ENCODE results near the gene SLX4IP.

DNA sequence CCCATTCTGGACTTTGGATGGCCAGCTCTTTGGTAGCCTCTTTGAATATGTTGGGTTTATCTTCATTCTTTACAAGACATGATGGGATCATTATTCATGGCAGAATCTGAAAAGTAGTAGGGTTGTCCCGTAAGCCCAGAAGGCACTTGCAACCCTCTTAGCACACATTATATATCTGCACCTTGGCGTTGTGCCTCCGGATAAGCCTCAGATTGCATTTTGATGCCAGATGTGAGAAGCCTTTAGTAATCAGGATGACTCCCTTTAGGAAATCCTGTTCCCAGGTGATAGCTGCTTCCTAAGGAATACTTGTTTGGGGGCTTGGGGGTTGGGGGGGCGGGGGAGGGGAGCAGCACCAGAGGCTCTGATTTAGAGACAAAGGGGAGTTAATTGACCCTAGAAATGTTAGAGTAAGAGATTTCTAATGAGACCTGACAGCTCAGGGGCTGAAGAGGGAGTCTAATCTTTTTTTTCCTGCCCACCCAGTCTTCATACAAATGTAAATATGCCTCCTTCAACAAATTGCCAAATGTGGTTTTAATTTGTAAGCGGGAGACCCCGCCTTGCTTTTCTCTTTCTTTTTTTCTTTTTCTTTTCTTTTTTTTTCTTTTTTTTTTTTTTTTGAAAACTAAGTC is 183.6 kb downstream of the SLX4IP start:
- TF ChIP-seq, protein P1, sequence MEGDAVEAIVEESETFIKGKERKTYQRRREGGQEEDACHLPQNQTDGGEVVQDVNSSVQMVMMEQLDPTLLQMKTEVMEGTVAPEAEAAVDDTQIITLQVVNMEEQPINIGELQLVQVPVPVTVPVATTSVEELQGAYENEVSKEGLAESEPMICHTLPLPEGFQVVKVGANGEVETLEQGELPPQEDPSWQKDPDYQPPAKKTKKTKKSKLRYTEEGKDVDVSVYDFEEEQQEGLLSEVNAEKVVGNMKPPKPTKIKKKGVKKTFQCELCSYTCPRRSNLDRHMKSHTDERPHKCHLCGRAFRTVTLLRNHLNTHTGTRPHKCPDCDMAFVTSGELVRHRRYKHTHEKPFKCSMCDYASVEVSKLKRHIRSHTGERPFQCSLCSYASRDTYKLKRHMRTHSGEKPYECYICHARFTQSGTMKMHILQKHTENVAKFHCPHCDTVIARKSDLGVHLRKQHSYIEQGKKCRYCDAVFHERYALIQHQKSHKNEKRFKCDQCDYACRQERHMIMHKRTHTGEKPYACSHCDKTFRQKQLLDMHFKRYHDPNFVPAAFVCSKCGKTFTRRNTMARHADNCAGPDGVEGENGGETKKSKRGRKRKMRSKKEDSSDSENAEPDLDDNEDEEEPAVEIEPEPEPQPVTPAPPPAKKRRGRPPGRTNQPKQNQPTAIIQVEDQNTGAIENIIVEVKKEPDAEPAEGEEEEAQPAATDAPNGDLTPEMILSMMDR (IDR thresholded peaks at IDR 0.05; ENCODE audit: extremely low read depth in 1 of 2, insufficient read depth in 1 of 2, low read depth in 1 of 2, low read length in 2 of 2) = no peak
- no peak for TF ChIP-seq MYC (IDR thresholded peaks at IDR 0.05; ENCODE audit: low read depth, low read length)
- TF ChIP-seq, protein P2, sequence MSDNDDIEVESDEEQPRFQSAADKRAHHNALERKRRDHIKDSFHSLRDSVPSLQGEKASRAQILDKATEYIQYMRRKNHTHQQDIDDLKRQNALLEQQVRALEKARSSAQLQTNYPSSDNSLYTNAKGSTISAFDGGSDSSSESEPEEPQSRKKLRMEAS (IDR thresholded peaks at IDR 0.05; ENCODE audit: insufficient read depth, insufficient read length) = no peak
- TF ChIP-seq POLR2A (IDR thresholded peaks at IDR 0.05; ENCODE audit: low read depth, low read length) = no peak
- no peak for TF ChIP-seq POLR2AphosphoS5 (IDR thresholded peaks at IDR 0.05; ENCODE audit: insufficient read depth, low read depth, low read length)
- TF ChIP-seq EZH2 (IDR thresholded peaks at IDR 0.05; ENCODE audit: borderline replicate concordance, low read depth, low read length, severe bottlenecking) = no peak
- TF ChIP-seq FOS (IDR thresholded peaks at IDR 0.05; ENCODE audit: borderline replicate concordance, insufficient read depth, low read length) = no peak
